NCI-H460 (cell line): ENCODE measurements around the gene CAMTA1. TPM values are rescaled to one million over a fixed set of nuclear protein-coding genes. Genes with fewer than 3 reads are reported as not detected.
"Not testable (repeated sequence)": the region's sequence is repeated elsewhere in the genome, so short reads cannot be mapped to it uniquely, and the experiment has no call there.

ENCODE experiments used
- DNase-seq: peaks from one replicate; pipeline ENCODE4 v3.0.0-alpha.2; 2016; ENCODE audit warnings: low read depth; ENCODE audit errors: extremely low read depth
- total RNA-seq: library from RNA; depleted of rRNA; stranded (reverse); fragments of >200 nt; shearing (Covaris generic); gene quantifications from 2 replicates; pipeline ENCODE4 v1.2.3, GENCODE V29; 2014

CAMTA1 gene
- total RNA-seq, 1 experiment from 2014 or later, result 39.9 TPM

GRCh38 chr1:7315316-7315715 lies 530.1 kb downstream of the CAMTA1 start:
- DNase-seq, result no peak

GRCh38 chr1:7315946-7316345 lies 530.7 kb downstream of the CAMTA1 start:
- no peak for DNase-seq

DNA sequence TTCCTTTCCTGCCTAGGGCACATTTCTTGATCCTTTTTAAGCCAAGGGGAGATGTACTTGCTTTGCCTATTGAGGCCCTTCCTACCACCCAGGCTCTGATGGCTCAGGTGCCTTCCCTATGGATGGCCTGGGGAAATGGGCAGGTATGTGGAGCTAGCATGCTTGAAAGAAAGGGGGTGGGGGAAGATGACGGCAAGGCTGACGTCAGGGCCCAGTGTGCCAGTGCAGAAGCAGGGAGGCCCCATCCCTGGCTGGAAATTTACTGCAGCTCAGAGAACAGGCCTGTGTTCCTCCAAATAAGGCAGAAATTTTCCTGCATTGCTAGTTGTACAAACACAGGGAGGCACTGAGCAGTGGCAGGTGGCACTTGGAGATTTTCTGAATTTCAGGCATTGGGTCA lies 532.6 kb downstream of the CAMTA1 start:
- no peak for DNase-seq

DNA sequence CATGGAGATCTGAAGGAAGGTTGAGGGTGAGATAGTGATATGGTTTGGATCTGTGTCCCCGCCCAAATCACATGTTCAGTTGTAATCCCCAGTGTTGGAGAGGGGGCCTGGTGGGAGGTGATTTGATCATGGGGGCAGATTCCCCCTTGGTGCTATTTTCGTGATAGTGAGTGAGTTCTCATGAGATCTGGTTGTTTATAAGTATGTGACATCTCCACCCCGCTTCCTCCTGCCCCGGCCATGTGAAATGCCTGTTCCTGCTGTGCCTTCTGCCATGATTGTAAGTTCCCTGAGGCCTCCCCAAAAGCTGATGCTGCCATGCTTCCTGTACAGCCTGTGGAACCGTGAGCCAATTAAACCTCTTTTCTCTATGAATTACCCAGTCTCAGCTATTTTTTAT lies 533.9 kb downstream of the CAMTA1 start:
- no peak for DNase-seq

GRCh38 chr1:7320661-7321060 lies 535.4 kb downstream of the CAMTA1 start:
- DNase-seq, result no peak

GRCh38 chr1:7322283-7322785 lies 537.1 kb downstream of the CAMTA1 start:
- no peak for DNase-seq

DNA sequence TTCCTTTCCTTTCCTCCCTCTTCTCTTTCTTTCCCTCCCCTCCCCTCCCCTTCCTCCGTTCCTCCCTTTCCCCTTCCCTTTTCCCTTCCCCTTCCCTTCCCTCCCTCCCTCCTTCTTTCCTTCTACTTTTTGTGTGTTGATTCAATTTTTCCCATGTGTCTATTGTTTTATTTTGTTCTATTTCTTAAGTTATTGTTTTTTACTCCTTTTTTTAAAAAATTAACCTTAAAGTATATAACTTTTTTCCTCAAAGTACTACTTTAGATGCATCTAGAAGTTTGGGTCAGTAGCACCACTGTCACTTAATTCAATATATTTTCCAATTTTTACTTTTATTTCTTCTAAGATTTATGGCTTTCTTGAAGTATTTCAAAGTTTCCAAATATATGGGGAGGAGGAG lies 537.7 kb downstream of the CAMTA1 start:
- no peak for DNase-seq

DNA sequence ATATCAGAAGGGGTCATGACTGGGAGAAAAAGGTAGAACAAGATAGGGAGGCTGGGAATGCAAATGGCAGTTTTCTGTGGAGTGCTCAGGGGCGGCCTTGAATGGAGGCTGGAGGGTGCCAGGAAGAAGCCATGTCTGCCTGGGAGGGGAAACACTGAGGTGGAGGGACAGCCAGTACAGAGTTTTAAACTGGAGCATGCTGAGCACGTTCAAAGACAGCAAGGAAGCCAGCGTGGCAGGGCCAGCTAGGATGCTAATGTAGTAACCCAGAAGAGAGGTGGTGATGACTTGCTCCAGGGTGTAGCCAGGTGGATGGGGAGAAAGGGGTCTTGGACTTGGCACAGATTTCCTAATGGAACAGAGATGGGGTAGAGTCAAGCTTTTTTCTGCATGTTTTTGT lies 540.0 kb downstream of the CAMTA1 start:
- DNase-seq, result no peak

- no peak for DNase-seq
Measured at GRCh38 chr1:7326366-7326765, 541.1 kb downstream of the CAMTA1 start.

- no peak for DNase-seq
Measured at GRCh38 chr1:7327849-7328248, 542.6 kb downstream of the CAMTA1 start.

GRCh38 chr1:7329868-7330615 lies 544.8 kb downstream of the CAMTA1 start:
- DNase-seq, result no peak

- not testable (repeated sequence) for DNase-seq
Measured at GRCh38 chr1:7330726-7331125, 545.5 kb downstream of the CAMTA1 start.

- DNase-seq, result no peak
Measured at GRCh38 chr1:7331926-7332535, 546.8 kb downstream of the CAMTA1 start.

DNA sequence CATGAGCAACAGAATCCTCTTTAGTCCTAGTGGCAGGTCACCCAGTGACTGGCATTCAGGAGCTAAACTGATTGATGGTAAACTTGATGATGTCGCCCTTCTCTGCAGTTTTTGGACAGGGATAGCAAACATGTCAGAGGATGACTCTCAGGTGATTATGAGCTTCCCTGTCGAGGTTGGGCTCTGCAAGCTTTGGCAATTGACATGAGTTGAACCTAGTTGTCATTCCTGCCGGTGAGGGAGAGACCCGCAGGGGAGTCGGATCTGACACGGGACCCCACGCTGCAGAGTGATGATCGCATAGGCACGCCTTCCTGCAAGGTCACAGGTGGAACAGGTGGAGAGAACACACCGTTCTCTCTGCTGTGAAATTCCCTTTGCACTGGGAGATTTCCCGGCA lies 547.8 kb downstream of the CAMTA1 start:
- DNase-seq, result no peak

GRCh38 chr1:7333620-7334019 lies 548.4 kb downstream of the CAMTA1 start:
- DNase-seq, result no peak

- no peak for DNase-seq
Measured at GRCh38 chr1:7334475-7335035, 549.3 kb downstream of the CAMTA1 start.

- no peak for DNase-seq
Measured at GRCh38 chr1:7335224-7335879, 550.1 kb downstream of the CAMTA1 start.

DNA sequence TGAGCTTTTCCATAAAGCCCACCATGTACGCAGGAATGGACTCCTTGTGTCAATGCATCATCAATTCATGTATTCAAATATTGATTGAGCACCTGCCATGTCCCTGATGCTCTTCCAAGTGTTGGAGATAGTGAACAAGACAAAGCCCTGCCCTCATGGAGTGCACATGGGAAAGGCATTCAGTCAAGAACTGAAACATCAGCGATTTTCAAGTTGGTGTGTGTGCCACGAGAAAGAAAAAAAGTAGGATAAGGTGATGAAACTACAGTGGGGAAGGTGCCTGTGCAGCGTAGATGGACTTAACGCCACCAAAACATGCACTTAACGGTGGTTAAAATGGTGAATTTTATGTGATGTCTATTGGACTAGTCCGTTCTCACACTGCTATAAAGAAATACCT lies 553.2 kb downstream of the CAMTA1 start:
- DNase-seq, result no peak

GRCh38 chr1:7339014-7339413 lies 553.8 kb downstream of the CAMTA1 start:
- DNase-seq, result no peak

DNA sequence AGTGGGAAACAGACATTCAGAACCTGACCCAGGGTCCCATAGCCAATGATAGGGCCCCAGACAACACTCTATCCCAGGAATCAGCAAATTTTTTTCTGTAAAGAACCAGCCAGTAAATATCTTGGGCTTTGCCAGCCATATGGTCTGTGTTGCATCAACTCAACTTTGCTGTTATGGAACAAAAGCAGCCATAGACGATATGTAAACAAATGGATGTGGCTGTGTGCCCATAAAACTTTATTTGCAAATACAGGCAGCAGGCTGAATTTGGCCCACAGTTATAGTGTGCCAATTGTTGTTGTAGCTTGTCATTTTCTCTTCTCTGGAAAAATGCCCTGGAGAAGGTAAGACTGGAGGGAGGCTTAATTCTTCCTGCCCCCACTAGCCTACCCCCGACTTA lies 554.7 kb downstream of the CAMTA1 start:
- no peak for DNase-seq

DNA sequence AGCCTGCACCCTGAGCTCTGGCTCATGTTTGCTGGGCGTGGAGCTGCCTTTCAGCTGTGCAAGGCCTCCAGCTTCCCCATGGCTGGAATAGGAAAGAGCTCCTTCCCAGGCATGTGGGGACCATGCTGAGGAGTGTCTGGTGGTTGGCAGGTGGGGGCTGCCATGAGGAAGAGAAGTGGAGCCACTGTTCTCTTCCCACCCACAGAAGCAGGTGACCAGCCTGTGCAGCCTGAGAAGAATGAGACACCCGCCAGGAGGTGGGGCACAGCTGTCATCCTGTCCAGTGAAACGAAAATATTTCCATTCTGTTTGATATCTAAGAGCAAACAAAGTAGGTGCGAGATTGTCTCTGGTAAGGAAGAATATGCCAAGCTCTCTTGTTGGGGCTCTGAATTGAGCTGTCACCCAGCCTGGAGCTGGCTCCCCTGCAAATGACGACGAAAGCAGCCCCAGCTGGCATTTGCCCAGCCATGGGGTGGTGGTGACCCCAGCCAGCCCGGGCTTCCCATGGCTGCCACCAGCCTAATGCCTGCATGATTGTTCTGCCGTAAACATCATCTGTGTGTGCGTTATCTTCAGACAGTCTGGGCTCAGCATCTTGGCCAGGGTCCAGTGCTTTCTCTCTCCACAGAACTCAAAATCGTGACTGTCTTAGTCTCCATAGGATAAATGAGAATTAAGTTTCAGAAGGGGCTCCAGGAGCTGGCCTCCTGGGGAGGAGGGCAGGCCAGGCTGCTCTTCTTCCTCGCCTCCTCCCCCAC lies 556.1 kb downstream of the CAMTA1 start:
- DNase-seq, result no peak
